ENCODE measurements around the gene EXTL1. TPM values are rescaled to one million over a fixed set of nuclear protein-coding genes. Genes with fewer than 3 reads are reported as not detected.
A peak's percentile ranks its signal among the peaks of the same experiment; 100 is the strongest.

The EXTL1 gene
- total RNA-seq, 1 experiment from 2014 or later = 0.15 TPM

DNA sequence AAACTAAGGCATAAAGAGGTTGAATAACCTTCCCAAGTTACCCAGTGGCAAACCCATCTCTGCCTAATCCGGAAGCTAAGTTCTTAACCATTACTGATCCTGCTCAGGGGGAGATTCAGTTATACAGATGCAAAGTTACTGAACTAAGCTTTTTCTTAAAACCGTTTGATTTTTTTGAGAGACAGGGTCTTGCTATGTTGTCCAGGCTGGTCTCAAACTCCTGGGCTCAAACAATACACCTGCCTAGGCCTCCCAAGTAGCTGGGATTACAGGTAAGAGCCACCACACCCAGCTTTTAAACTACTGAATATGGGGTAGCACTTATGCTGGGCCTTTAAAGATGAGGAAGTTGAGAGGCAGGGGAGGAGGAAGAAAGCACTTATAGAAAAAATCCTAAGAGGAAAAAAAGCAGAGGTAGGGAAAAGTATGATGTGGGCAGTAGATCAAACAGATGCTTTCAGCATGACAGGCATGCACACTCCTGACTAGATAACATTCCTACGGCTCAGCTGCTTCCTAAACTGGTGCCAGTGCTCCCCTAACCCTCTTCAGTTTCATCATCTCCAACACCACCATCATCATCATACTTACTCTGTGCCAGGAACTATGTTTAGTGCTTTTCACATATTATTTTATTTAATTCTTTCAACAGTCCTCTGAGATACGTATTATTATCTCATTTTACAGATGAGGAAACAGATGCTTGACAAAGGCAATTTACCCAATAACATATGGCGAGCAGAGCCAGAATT lies 29.5 kb upstream of the EXTL1 start:
- no TSS peak for BruUV-seq (replicated peaks)
- no peak overlapping the region for H3K27ac ChIP-seq (ENCODE audit: low read depth, low read length)
- H3K4me2 ChIP-seq (ENCODE audit: low read length) = peak overlapping the region; percentile 38
- peaks cover 5% of the 10 kb centered on the region; the same call in 1 of the 2 replicates for H3K79me2 ChIP-seq (ENCODE audit: insufficient read depth, low read length)
- POLR2A ChIA-PET = interaction anchor here (0.6 kb wide), 3 partner anchors 86 to 149 kb away, joined by 3 to 4 read pairs (median 3); no protein-coding TSS in a partner anchor
- TF ChIP-seq, protein P1, sequence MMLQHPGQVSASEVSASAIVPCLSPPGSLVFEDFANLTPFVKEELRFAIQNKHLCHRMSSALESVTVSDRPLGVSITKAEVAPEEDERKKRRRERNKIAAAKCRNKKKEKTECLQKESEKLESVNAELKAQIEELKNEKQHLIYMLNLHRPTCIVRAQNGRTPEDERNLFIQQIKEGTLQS (IDR thresholded peaks at IDR 0.05) = no peak
- no peak for TF ChIP-seq POLR2A (IDR thresholded peaks at IDR 0.05; ENCODE audit: borderline replicate concordance, extremely low read depth, insufficient read depth, insufficient read length)
- no peak for TF ChIP-seq JUND (IDR thresholded peaks at IDR 0.05)
- TF ChIP-seq, protein P2, sequence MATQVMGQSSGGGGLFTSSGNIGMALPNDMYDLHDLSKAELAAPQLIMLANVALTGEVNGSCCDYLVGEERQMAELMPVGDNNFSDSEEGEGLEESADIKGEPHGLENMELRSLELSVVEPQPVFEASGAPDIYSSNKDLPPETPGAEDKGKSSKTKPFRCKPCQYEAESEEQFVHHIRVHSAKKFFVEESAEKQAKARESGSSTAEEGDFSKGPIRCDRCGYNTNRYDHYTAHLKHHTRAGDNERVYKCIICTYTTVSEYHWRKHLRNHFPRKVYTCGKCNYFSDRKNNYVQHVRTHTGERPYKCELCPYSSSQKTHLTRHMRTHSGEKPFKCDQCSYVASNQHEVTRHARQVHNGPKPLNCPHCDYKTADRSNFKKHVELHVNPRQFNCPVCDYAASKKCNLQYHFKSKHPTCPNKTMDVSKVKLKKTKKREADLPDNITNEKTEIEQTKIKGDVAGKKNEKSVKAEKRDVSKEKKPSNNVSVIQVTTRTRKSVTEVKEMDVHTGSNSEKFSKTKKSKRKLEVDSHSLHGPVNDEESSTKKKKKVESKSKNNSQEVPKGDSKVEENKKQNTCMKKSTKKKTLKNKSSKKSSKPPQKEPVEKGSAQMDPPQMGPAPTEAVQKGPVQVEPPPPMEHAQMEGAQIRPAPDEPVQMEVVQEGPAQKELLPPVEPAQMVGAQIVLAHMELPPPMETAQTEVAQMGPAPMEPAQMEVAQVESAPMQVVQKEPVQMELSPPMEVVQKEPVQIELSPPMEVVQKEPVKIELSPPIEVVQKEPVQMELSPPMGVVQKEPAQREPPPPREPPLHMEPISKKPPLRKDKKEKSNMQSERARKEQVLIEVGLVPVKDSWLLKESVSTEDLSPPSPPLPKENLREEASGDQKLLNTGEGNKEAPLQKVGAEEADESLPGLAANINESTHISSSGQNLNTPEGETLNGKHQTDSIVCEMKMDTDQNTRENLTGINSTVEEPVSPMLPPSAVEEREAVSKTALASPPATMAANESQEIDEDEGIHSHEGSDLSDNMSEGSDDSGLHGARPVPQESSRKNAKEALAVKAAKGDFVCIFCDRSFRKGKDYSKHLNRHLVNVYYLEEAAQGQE (IDR thresholded peaks at IDR 0.05; ENCODE audit: low read depth) = no peak
- TF ChIP-seq ZFX (IDR thresholded peaks at IDR 0.05) = no peak
- no peak for TF ChIP-seq ELF1 (IDR thresholded peaks at IDR 0.05; ENCODE audit: borderline replicate concordance, low read depth)
- no peak for TF ChIP-seq SIN3A (IDR thresholded peaks at IDR 0.05; ENCODE audit: low read depth)
- TF ChIP-seq CEBPB (IDR thresholded peaks at IDR 0.05; ENCODE audit: low read depth) = no peak
- TF ChIP-seq TCF7L2 (IDR thresholded peaks at IDR 0.05; ENCODE audit: borderline replicate concordance, extremely low read depth, insufficient read depth, insufficient read length) = no peak
- no peak for TF ChIP-seq CBX3 (IDR thresholded peaks at IDR 0.05; ENCODE audit: low read depth)
- no peak for TF ChIP-seq POLR2AphosphoS5 (IDR thresholded peaks at IDR 0.05; ENCODE audit: low read depth, low read length)
- TF ChIP-seq ZNF274 (IDR thresholded peaks at IDR 0.05; ENCODE audit: low read depth, low read length) = no peak
- no peak for TF ChIP-seq EGR1 (IDR thresholded peaks at IDR 0.05; ENCODE audit: low read depth)
- no peak for TF ChIP-seq EZH2 (IDR thresholded peaks at IDR 0.05)
- TF ChIP-seq, protein P3, sequence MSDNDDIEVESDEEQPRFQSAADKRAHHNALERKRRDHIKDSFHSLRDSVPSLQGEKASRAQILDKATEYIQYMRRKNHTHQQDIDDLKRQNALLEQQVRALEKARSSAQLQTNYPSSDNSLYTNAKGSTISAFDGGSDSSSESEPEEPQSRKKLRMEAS (IDR thresholded peaks at IDR 0.05) = no peak
- no peak for TF ChIP-seq SRF (IDR thresholded peaks at IDR 0.05; ENCODE audit: low read depth)
- TF ChIP-seq, protein P4, sequence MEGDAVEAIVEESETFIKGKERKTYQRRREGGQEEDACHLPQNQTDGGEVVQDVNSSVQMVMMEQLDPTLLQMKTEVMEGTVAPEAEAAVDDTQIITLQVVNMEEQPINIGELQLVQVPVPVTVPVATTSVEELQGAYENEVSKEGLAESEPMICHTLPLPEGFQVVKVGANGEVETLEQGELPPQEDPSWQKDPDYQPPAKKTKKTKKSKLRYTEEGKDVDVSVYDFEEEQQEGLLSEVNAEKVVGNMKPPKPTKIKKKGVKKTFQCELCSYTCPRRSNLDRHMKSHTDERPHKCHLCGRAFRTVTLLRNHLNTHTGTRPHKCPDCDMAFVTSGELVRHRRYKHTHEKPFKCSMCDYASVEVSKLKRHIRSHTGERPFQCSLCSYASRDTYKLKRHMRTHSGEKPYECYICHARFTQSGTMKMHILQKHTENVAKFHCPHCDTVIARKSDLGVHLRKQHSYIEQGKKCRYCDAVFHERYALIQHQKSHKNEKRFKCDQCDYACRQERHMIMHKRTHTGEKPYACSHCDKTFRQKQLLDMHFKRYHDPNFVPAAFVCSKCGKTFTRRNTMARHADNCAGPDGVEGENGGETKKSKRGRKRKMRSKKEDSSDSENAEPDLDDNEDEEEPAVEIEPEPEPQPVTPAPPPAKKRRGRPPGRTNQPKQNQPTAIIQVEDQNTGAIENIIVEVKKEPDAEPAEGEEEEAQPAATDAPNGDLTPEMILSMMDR (IDR thresholded peaks at IDR 0.05 in 2 of 3, conservative IDR thresholded peaks at IDR 0.05 in 1 of 3; ENCODE audit: borderline replicate concordance in 1 of 3, insufficient read depth in 1 of 3, low read depth in 2 of 3, low read length in 2 of 3) = no peak
- TF ChIP-seq, protein P5, sequence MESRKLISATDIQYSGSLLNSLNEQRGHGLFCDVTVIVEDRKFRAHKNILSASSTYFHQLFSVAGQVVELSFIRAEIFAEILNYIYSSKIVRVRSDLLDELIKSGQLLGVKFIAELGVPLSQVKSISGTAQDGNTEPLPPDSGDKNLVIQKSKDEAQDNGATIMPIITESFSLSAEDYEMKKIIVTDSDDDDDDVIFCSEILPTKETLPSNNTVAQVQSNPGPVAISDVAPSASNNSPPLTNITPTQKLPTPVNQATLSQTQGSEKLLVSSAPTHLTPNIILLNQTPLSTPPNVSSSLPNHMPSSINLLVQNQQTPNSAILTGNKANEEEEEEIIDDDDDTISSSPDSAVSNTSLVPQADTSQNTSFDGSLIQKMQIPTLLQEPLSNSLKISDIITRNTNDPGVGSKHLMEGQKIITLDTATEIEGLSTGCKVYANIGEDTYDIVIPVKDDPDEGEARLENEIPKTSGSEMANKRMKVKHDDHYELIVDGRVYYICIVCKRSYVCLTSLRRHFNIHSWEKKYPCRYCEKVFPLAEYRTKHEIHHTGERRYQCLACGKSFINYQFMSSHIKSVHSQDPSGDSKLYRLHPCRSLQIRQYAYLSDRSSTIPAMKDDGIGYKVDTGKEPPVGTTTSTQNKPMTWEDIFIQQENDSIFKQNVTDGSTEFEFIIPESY (IDR thresholded peaks at IDR 0.05; ENCODE audit: extremely low read depth, insufficient replicate concordance, low read length) = no peak
- TF ChIP-seq EZH2phosphoT487 (IDR thresholded peaks at IDR 0.05; ENCODE audit: borderline replicate concordance) = no peak
- TF ChIP-seq RAD21 (IDR thresholded peaks at IDR 0.05; ENCODE audit: low read depth) = no peak
- no peaks in the 10 kb centered on the region for H3K27me3 ChIP-seq (ENCODE audit: insufficient read depth, low read length)
- intact Hi-C loops (cut with micrococcal nuclease) = loop anchor here (10.0 kb wide), 1 partner anchor 447 kb away; the partner anchor contains the start of gene LDLRAP1
- no peak overlapping the region for H2AFZ ChIP-seq (ENCODE audit: low read depth, low read length, poor library complexity, severe bottlenecking)
- H3K4me1 ChIP-seq (ENCODE audit: control insufficient read depth in 1 of 2, insufficient read depth in 2 of 2, low read length in 2 of 2) = peaks cover 4 to 18% of the 10 kb centered on the region in 2 experiments; a peak in 3 of 4 replicates
- peak; percentile 50; the same call in 1 of the 2 replicates for ATAC-seq
- peaks cover 0 to 2% of the 10 kb centered on the region in 2 experiments; a peak in 1 of 4 replicates for H3K36me3 ChIP-seq (ENCODE audit: control insufficient read depth in 1 of 2, insufficient read depth in 2 of 2, low read length in 2 of 2)
- DNase-seq (ENCODE audit: low read depth, low spot score) = no peak
- H3K9me2 ChIP-seq (ENCODE audit: insufficient read depth) = no peaks in the 10 kb centered on the region
- no peaks in the 10 kb centered on the region for H4K20me1 ChIP-seq (ENCODE audit: insufficient read depth)
- CTCF ChIA-PET = no interaction called here
- no peaks in the 10 kb centered on the region for H3K9me3 ChIP-seq (ENCODE audit: control insufficient read depth in 1 of 2, insufficient read depth in 1 of 2, low read depth in 1 of 2, low read length in 2 of 2)
- RAD21 ChIA-PET (ENCODE audit: low non-redundant PET in 1 of 2, low total read pairs in 2 of 2, uncharacterized antibody in 2 of 2, unreplicated experiment in 2 of 2) = no interaction called here
- no peak overlapping the region for H3K4me3 ChIP-seq (replicated peaks in 1 of 2; ENCODE audit: low read depth in 1 of 2, low read length in 2 of 2)
- H3K9ac ChIP-seq (ENCODE audit: low read length) = no peak overlapping the region
